GM18511 (cell line): ENCODE results near the gene GRB10.

Experiments used
- ATAC-seq: cut with Tn5 transposase; IDR thresholded peaks from one replicate; pipeline ENCODE4 v1.9.1; 2021; ENCODE audit warnings: mild to moderate bottlenecking, moderate library complexity; ENCODE audit not compliant: unreplicated experiment

The GRB10 gene

GRCh38 chr7:50803359-50804337, 21.0 kb upstream of the GRB10 start:
- ATAC-seq: no peak

- ATAC-seq: no peak
These were observed 19.2 kb upstream of the GRB10 start for GRCh38 chr7:50801907-50802306.

- no peak for ATAC-seq
These were observed 17.2 kb upstream of the GRB10 start for GRCh38 chr7:50799873-50800272.

DNA sequence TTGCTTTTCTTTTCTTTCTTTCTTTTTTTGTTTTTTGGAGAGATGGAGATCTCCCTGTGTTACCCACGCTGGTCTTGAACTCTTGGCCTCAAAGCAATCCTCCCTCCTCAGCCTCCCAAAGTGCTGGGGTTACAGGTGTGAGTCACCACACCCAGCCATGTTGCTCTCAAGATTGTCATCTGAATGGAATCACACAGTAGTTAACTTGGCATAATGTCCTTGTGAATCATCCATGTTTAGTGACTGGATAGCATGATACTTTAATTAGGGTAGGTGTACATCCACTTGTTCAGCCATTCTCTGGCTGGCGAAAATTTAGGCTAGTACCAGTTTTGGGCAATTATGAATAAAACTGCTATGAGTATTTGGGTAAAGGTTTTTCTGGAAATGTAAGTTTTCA, 15.4 kb upstream of the GRB10 start:
- no peak for ATAC-seq

DNA sequence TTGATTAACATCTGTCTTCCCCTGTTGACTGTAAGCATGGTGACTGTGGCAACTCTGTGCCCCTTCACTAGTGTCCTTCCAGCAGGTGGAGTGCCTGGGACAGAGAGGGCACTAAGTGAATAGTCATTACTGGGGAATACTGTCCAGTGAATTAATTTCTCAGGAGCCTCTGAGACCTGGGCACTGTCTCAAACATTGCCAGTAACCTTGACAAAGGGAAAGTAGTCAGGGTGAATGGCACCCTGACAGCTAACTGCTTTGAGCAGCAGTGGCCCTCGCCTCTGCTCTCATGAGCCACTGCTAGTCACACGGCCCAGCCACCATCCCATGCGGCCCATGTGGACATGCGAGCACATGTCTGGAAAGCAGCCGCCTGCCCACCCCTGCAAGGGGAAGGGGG, 13.1 kb upstream of the GRB10 start:
- ATAC-seq: no peak

GRCh38 chr7:50795253-50795652, 12.6 kb upstream of the GRB10 start:
- no peak for ATAC-seq

DNA sequence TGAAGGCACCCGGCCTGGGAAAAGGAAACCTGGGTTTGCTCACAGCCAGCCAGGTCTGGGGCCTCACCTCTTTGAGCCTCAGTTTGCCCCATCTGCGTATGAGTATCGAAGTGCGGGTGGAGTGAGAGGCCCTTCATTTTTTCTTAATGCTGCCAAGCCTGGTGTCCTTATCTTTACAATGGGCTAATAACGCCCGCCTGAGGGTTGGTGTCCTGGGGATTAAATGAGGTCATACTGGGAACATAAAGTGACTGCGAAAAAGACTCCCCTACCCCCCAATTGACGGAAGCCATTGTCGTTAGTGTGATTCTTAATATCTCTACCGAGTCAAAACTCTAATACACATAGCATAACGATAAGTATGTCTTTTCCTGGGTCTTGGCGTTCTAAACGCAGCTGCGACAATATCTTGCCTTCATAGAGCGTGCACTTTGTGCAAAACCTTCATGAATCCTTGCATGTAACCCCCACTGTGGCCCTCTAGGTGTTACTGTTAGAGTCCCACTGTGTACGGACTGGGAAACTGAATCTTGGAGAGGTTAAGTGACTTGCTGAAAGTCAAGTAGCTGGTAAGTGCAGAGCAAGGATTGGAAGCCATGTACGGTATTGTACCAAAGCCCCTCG, 11.4 kb upstream of the GRB10 start:
- ATAC-seq: no peak

GRCh38 chr7:50793120-50793946, 10.6 kb upstream of the GRB10 start:
- ATAC-seq: no peak

DNA sequence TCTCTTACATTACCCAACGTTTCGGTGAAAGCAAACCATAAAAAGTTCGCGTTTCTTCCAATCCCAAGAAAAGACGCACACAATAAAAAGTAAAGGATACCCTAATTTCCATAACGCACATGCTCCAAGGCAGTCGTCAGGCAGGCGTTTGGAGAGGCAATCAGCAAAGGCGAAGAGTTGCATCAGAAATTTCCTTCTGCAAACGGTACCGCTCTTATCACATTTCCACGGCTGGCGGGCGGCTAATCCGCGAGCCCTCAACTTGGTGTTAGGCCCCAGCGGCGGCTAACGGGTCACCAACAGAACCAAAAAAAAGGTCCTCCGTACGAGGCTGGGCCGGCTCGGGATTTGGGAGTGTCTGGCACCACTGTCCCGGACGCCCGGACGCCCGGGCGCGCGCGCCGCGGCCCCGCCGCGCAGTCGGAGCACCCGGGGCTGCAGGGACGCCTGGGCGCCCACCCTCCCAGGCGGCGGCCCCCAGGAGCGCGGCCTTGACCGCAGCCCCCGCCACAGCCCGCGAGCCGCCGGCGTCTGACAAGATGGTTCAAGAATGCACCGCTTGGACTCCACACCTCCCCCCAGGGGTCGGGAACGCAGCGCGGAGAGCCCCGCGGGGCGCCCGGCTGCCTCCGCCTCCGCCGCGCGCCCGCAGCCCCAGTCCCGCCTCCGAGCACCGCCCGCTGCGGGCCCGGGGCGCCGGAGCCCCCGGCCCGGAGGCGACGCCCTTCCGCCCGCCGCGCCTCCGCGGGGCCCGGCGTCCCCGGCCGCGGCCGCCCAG, 9.8 kb upstream of the GRB10 start:
- no peak for ATAC-seq

DNA sequence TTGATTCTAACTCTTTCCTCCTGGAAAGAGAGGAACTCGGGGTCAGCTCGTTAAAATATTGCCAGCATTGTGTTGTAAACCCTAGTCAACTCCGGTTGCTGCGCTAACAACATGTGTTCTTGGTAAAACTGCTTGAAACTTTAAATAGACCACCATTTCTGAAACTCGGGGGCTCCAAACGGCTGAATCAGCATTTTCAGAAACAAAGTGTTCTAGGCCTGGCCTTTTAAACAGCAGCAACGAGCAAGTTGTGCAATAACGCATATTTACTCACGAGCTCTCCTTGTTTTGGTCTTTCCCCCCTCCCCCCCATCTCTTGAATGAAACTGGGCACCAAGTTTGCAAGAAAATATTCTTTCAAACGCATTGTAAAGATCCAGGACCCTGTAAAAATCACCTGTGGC, 9.2 kb upstream of the GRB10 start:
- no peak for ATAC-seq

DNA sequence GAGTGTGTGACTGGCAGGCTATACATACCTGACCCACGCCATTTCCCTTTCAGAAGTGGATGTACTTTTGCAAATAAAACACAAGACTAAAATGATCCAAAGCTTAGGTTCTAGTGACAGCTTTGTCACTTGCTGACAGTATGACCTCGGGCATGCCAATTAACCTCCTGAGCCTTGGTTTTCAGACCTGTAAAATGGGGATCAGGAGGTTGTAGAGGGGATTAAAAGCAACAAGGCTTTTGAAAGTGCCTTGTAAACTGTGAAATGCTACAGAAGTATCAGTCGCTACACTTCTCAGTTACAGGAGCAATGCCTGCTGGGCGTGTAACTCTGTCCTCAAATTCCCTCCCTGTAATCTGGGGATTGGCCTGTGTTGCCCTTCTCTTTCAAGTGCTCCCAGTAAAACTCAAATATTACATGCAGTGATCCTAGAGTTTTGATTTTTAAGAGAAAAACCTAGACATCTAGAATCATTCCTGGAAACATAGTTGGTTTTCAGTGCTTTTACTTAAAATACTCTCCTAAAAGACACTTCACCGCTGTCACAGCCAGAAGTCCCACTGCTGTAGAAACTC, 8.8 kb upstream of the GRB10 start:
- ATAC-seq: no peak

DNA sequence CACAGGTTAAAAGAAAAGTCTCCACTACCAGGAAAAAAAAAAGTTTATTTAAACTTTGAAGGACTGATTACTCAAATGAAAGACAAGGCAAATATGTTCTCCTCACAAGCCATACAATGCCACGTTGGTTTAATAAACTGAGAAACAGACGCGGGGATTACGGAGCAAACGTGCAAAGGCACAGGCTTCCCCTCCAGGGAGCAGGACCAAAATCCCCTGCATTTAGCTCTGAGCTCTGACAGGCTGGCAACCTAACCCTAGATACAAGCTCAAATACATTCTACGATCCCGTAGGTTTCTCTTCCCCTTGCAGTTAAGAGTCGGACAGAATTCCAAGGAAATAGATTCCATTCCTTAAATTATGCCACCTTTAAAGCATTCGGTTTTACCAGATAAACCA, 7.7 kb upstream of the GRB10 start:
- no peak for ATAC-seq

DNA sequence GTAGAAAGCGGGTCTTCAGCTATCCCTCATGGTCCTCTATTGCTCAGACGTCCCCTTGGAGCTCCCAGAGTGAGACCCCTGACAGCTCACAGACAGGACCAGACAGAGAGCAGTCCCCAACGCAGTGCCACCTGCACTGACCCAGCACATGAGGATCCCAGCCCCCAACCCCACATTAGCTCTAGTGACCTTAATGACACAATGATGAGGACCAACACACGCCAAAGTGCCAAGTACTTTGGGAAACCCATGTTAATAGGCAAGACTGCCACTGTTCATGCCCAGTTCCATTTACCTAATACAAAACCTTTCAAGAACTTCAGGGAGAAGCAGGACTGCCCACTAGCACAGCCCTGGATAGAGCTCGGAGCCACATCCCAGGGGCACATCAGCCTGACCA, 5.7 kb upstream of the GRB10 start:
- ATAC-seq: no peak

DNA sequence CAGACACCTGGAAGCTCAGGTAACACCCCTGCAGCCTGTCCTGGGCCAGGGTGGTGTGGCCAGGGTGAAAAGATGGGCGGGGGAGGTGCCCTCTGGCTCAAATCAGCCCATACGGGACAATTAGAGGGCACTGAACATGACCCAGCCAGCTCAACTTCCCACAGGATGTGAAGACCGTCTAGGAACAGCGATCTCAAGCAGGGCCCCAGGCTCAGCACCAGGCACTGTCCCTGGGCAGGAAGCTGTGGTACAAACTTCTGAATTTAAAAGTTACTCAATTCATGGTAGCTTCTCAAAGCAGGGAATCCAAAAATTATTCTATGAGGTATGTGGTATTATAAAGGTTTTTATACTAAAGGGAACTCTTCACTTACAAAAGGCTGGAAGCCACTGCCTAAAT, 5.1 kb upstream of the GRB10 start:
- no peak for ATAC-seq

- no peak for ATAC-seq
These were observed 2.6 kb upstream of the GRB10 start for GRCh38 chr7:50785346-50785745.

- no peak for ATAC-seq
These were observed 1.3 kb upstream of the GRB10 start for GRCh38 chr7:50783801-50784507.

DNA sequence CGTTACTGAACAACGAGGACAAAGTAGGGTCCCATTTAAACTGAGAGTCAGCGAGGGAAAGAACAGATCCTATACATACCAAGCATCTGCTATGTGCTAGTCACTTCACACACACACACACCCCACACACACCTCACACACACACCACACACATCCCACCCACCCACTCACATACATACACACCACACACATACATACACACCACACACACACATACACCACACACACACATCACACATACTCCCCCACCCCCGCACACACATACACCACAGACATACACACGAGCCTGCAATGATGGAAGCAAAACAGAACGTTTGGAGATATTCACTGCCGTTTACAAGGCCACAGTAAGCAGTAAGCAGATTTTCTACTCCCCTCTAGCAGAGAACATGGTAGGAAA, 607 bp upstream of the GRB10 start:
- ATAC-seq: no peak

DNA sequence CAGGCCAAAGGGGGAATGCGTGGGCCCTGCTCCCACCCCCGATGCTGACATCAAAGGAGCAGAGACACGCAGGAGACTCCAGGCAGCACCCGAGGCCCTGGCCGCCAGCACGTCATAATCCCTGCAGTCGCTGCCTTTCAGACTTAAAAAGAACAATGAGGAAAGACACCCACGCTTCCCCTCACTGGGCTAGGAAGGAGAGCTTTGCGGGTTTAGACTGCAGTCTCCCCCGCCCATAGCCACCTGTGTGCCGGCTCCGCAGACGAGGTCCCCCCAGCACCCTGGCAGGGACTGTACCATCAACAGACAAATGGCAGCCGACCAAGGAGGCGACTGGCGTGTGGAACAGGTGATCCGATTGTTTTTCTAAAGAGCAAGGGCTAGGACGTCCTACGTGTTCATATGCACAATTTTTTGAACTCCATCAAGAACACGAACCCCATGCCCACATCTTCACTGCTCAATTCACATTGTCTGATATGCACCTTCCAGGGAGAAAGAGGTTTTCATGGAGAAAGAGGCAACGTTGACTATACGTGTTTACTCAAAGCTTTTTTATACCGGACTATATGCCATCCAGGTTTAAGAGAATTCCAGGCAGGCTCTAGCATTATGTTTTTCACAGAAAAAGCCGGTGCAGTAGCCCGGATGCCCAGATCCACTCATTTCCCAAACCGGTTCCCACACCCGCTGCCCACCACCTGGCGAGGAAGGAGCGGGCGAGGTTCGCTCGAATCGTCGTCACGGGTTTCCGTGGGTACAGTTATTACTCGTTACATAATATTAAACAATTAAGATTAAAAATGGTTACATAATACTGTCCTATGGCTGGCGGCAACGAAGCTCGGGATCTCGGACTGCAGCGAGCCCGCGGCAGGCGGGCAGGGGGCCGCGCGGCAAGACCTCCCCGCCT, 1.1 kb downstream of the GRB10 start:
- ATAC-seq: no peak

GRCh38 chr7:50780436-50780835, 2.3 kb downstream of the GRB10 start:
- no peak for ATAC-seq
